SK-N-SH (cell line): ENCODE data around the gene FN3K. TPM values are rescaled to one million over a fixed set of nuclear protein-coding genes. Genes with fewer than 3 reads are reported as not detected.

Source experiments
- CTCF ChIA-PET: fragments of 300-600, 350-600 bp; formaldehyde crosslinking; extraction: SDS; loops from one replicate; lab custom pipeline; 2021; lab: Yijun Ruan, JAX
- POLR2A ChIA-PET: fragments of 350-600 bp; sonication (Branson Sonifier 250); formaldehyde crosslinking; extraction: SDS; loops from one replicate; lab custom pipeline; 2020; ENCODE audit warnings: antibody characterized with exemption, inconsistent platforms; lab: Yijun Ruan, JAX
- DNase-seq: peaks from one replicate; pipeline ENCODE4 v3.0.0; 2012
- H2AFZ ChIP-seq: fragments of 200-600 bp; sonication (generic); 2 replicates; pipeline ENCODE4 v1.8.1; 2016; ENCODE audit warnings: antibody characterized with exemption, mild to moderate bottlenecking, low read depth
- H3F3A ChIP-seq: fragments of 200-600 bp; sonication (generic); replicated peaks from 2 replicates; pipeline ENCODE3; 2016; ENCODE audit warnings: antibody characterized with exemption, mild to moderate bottlenecking; ENCODE audit not compliant: insufficient read depth
- H3K27ac ChIP-seq, 2 experiments: fragments of 200-500 bp in 1 of 2; fragments of 200-600 bp in 1 of 2; sonication (Bioruptor generic) in 1 of 2; sonication (generic), shearing (Covaris generic) in 1 of 2; 2 replicates each; pipeline versions ENCODE4 v1.5.1 to v1.6.1; 2014 to 2016; ENCODE audit warnings: low read depth in 2 of 2, inconsistent platforms in 1 of 2, low read length in 1 of 2, mild to moderate bottlenecking in 1 of 2, mixed read lengths in 1 of 2
- H3K27me3 ChIP-seq: fragments of 200-600 bp; sonication (generic), shearing (Covaris generic); 2 replicates; pipeline ENCODE4 v1.6.1; 2016; ENCODE audit warnings: mixed run types; ENCODE audit not compliant: insufficient read depth
- H3K36me3 ChIP-seq, 2 experiments: fragments of 200-500 bp in 1 of 2; fragments of 200-600 bp in 1 of 2; sonication (Bioruptor generic) in 1 of 2; sonication (generic) in 1 of 2; replicated peaks in 1 of 2; 2 replicates each; pipeline versions ENCODE3 to v1.5.1; 2014 to 2016; ENCODE audit warnings: low read length in 1 of 2, mild to moderate bottlenecking in 1 of 2; ENCODE audit not compliant: insufficient read depth in 2 of 2, control insufficient read depth in 1 of 2
- H3K4me1 ChIP-seq, 2 experiments: fragments of 200-500 bp in 1 of 2; fragments of 200-600 bp in 1 of 2; sonication (Bioruptor generic) in 1 of 2; sonication (generic), shearing (Covaris generic) in 1 of 2; 2 replicates each; pipeline versions ENCODE4 v1.5.1 to v1.6.1; 2014 to 2016; ENCODE audit warnings: low read depth in 1 of 2, low read length in 1 of 2, mixed run types in 1 of 2; ENCODE audit not compliant: insufficient read depth in 2 of 2, control insufficient read depth in 1 of 2
- H3K4me2 ChIP-seq: fragments of 200-600 bp; sonication (generic), shearing (Covaris generic); 2 replicates; pipeline ENCODE4 v1.6.1; 2017; ENCODE audit warnings: mixed run types
- H3K4me3 ChIP-seq, 2 experiments: fragments of 200-500 bp in 1 of 2; fragments of 200-600 bp in 1 of 2; sonication (Bioruptor generic) in 1 of 2; sonication (generic), shearing (Covaris generic) in 1 of 2; 2 replicates each; pipeline versions ENCODE4 v1.5.1 to v1.8.1; 2014 to 2016; ENCODE audit warnings: low read depth in 2 of 2, inconsistent platforms in 1 of 2, low read length in 1 of 2, mild to moderate bottlenecking in 1 of 2, mixed read lengths in 1 of 2, moderate library complexity in 1 of 2
- H3K79me2 ChIP-seq: fragments of 200-600 bp; sonication (generic); 2 replicates; pipeline ENCODE4 v1.8.1; 2017; ENCODE audit warnings: mild to moderate bottlenecking; ENCODE audit not compliant: insufficient read depth
- H3K9ac ChIP-seq: fragments of 200-600 bp; sonication (generic); 2 replicates; pipeline ENCODE4 v1.6.1; 2017; ENCODE audit warnings: mixed run types
- H3K9me2 ChIP-seq: fragments of 200-600 bp; sonication (generic); 2 replicates; pipeline ENCODE4 v1.6.1; 2017; ENCODE audit warnings: mixed run types
- H3K9me3 ChIP-seq: fragments of 200-600 bp; sonication (generic); 2 replicates; pipeline ENCODE4 v1.6.1; 2017; ENCODE audit warnings: mixed run types, mild to moderate bottlenecking, moderate library complexity
- H4K20me1 ChIP-seq: fragments of 200-600 bp; sonication (generic); 2 replicates; pipeline ENCODE4 v1.6.1; 2017; ENCODE audit warnings: mild to moderate bottlenecking, mixed run types; ENCODE audit not compliant: insufficient read depth
- CHD2 ChIP-seq: fragments of 150-350 bp; IDR thresholded peaks from 2 replicates; pipeline ENCODE4 v1.6.1; 2018; ENCODE audit warnings: low read length; ENCODE audit not compliant: partially characterized antibody
- CTCF ChIP-seq: fragments of 200-600 bp; sonication (generic); IDR thresholded peaks from 2 replicates; pipeline ENCODE4 v1.6.1; 2017; ENCODE audit warnings: antibody characterized with exemption, mild to moderate bottlenecking, moderate library complexity
- EZH2phosphoT487 ChIP-seq: fragments of 200-600 bp; sonication (generic); IDR thresholded peaks from 2 replicates; pipeline ENCODE4 v1.6.1; 2017; ENCODE audit warnings: low read depth, mixed run types, mild to moderate bottlenecking, antibody characterized with exemption, moderate library complexity, borderline replicate concordance
- FOXJ3 ChIP-seq: sonication (generic); formaldehyde crosslinking; IDR thresholded peaks from 2 replicates; pipeline ENCODE4 v1.5.1; 2020; ENCODE audit warnings: mild to moderate bottlenecking, missing genetic modification reagents
- FOXM1 ChIP-seq: IDR thresholded peaks from 2 replicates; pipeline ENCODE4 v1.4.0; 2012; ENCODE audit warnings: low read depth, mild to moderate bottlenecking
- GATA2 ChIP-seq: sonication (generic); formaldehyde crosslinking; IDR thresholded peaks from 2 replicates; pipeline ENCODE4 v1.5.0; 2020; ENCODE audit warnings: mild to moderate bottlenecking, missing genetic modification reagents
- MXI1 ChIP-seq: IDR thresholded peaks from 2 replicates; pipeline ENCODE4 v1.6.1; 2012; ENCODE audit warnings: mild to moderate bottlenecking, low read depth, low read length, improper control_type of control experiment
- NRF1 ChIP-seq: IDR thresholded peaks from 2 replicates; pipeline ENCODE4 v1.6.1; 2012; ENCODE audit warnings: low read depth, mild to moderate bottlenecking, low read length
- RCOR1 ChIP-seq: fragments of 150-350 bp; IDR thresholded peaks from 2 replicates; pipeline ENCODE4 v1.6.1; 2017; ENCODE audit warnings: antibody characterized with exemption, low read length
- RFX5 ChIP-seq: IDR thresholded peaks from 2 replicates; pipeline ENCODE4 v1.6.1; 2012; ENCODE audit warnings: mild to moderate bottlenecking, improper control_type of control experiment, low read length
- RXRA ChIP-seq: IDR thresholded peaks from 2 replicates; pipeline ENCODE4 v1.4.0; 2012; ENCODE audit warnings: low read depth, mild to moderate bottlenecking, borderline replicate concordance
- SMC3 ChIP-seq: IDR thresholded peaks from 2 replicates; pipeline ENCODE4 v1.6.1; 2012; ENCODE audit warnings: low read depth, low read length, improper control_type of control experiment
- YY1 ChIP-seq: IDR thresholded peaks from 2 replicates; pipeline ENCODE4 v1.4.0; 2012; ENCODE audit warnings: low read depth, mild to moderate bottlenecking
- WGBS: methylation state at CpG from one replicate; pipeline ENCODE4 v1.1.6; 2017; ENCODE audit warnings: low lambda C conversion rate; 5-methylcytosine and 5-hydroxymethylcytosine counted together
- polyA plus RNA-seq, 3 experiments: library from polyadenylated mRNA; depleted of rRNA; stranded (reverse); fragments of >200 nt; gene quantifications; 2 replicates each; pipeline ENCODE4 v1.2.3, GENCODE V29; 2012
- TF ChIP-seq, protein P1 (sequence below): fragments of 150-350 bp; IDR thresholded peaks from 2 replicates; pipeline ENCODE4 v1.6.1; 2017; ENCODE audit warnings: antibody characterized with exemption, low read length, low read depth, borderline replicate concordance
- TF ChIP-seq, protein P2 (sequence below): IDR thresholded peaks from 2 replicates; pipeline ENCODE4; 2012
- TF ChIP-seq, protein P3 (sequence below): IDR thresholded peaks from 2 replicates; pipeline ENCODE4 v1.6.1; 2012; ENCODE audit warnings: mild to moderate bottlenecking, low read depth, low read length, moderate library complexity

Gene FN3K
- polyA plus RNA-seq, 1 of the 3 experiments (the other 2 are of a cell fraction): 9.9 TPM

DNA sequence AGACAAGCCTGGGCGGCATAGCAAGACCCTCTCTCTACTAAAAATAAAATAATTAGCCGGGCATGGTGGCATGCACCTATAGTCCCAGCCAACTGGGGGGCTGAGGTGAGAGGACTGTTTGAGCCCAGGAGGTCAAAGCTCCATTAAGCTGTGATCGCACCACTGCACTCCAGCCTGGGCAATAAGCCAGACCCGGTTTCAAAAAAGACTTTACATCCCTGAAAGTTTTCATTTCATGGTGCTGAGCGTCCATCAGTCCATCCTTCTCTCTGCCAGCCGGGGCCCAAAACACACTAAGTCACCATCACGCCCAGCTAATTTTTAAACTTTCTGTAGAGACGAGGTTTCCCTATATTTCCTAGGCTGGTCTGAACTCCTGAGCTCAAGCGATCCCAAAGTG lies 47.5 kb upstream of the FN3K start:
- TF ChIP-seq RXRA: no peak
- TF ChIP-seq, protein P1, sequence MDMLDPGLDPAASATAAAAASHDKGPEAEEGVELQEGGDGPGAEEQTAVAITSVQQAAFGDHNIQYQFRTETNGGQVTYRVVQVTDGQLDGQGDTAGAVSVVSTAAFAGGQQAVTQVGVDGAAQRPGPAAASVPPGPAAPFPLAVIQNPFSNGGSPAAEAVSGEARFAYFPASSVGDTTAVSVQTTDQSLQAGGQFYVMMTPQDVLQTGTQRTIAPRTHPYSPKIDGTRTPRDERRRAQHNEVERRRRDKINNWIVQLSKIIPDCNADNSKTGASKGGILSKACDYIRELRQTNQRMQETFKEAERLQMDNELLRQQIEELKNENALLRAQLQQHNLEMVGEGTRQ: no peak
- TF ChIP-seq MXI1: no peak
- no peak for TF ChIP-seq CTCF
- TF ChIP-seq YY1: no peak
- no peak for TF ChIP-seq RCOR1
- TF ChIP-seq SMC3: no peak
- TF ChIP-seq FOXJ3 (CRISPR knock-in tag): no peak
- no peak for TF ChIP-seq NRF1
- TF ChIP-seq EZH2phosphoT487: no peak
- TF ChIP-seq, protein P2, sequence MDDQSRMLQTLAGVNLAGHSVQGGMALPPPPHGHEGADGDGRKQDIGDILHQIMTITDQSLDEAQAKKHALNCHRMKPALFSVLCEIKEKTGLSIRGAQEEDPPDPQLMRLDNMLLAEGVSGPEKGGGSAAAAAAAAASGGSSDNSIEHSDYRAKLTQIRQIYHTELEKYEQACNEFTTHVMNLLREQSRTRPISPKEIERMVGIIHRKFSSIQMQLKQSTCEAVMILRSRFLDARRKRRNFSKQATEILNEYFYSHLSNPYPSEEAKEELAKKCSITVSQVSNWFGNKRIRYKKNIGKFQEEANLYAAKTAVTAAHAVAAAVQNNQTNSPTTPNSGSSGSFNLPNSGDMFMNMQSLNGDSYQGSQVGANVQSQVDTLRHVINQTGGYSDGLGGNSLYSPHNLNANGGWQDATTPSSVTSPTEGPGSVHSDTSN: no peak
- TF ChIP-seq FOXM1: no peak
- TF ChIP-seq CHD2: no peak
- no peak for TF ChIP-seq GATA2
- TF ChIP-seq RFX5: no peak
- TF ChIP-seq, protein P3, sequence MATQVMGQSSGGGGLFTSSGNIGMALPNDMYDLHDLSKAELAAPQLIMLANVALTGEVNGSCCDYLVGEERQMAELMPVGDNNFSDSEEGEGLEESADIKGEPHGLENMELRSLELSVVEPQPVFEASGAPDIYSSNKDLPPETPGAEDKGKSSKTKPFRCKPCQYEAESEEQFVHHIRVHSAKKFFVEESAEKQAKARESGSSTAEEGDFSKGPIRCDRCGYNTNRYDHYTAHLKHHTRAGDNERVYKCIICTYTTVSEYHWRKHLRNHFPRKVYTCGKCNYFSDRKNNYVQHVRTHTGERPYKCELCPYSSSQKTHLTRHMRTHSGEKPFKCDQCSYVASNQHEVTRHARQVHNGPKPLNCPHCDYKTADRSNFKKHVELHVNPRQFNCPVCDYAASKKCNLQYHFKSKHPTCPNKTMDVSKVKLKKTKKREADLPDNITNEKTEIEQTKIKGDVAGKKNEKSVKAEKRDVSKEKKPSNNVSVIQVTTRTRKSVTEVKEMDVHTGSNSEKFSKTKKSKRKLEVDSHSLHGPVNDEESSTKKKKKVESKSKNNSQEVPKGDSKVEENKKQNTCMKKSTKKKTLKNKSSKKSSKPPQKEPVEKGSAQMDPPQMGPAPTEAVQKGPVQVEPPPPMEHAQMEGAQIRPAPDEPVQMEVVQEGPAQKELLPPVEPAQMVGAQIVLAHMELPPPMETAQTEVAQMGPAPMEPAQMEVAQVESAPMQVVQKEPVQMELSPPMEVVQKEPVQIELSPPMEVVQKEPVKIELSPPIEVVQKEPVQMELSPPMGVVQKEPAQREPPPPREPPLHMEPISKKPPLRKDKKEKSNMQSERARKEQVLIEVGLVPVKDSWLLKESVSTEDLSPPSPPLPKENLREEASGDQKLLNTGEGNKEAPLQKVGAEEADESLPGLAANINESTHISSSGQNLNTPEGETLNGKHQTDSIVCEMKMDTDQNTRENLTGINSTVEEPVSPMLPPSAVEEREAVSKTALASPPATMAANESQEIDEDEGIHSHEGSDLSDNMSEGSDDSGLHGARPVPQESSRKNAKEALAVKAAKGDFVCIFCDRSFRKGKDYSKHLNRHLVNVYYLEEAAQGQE: no peak
- Histone ChIP-seq H3K79me2 (no peaks in the 10 kb centered on the region), H3K4me1 (no peaks in the 10 kb centered on the region), H3K27ac (no peak overlapping the region), H3K27me3 (no peaks in the 10 kb centered on the region), H3K4me3 (no peak overlapping the region), H3K9ac (no peak overlapping the region), H3F3A (no peaks in the 10 kb centered on the region), H2AFZ (no peak overlapping the region), H3K9me2 (no peaks in the 10 kb centered on the region), H4K20me1 (no peaks in the 10 kb centered on the region), H3K9me3 (no peaks in the 10 kb centered on the region), H3K4me2 (no peak overlapping the region), H3K36me3 (no peaks in the 10 kb centered on the region)
- CTCF ChIA-PET: interaction anchor here (0.9 kb wide), 1 partner anchor 658 kb away, joined by 3 read pairs; no protein-coding TSS in a partner anchor
- DNase-seq: no peak
- POLR2A ChIA-PET: interaction anchor here (0.7 kb wide), 1 partner anchor 11 kb away, joined by 3 read pairs; the partner anchor contains the start of gene RAB40B
- WGBS: 90% methylated on average over 9 of the region's 9 CpGs
